GM18517 (cell line): Measurements from ENCODE around the gene GPR26.
"Not testable (repeated sequence)": the region's sequence is repeated elsewhere in the genome, so short reads cannot be mapped to it uniquely, and the experiment has no call there.

Experiments
- ATAC-seq: cut with Tn5 transposase; IDR thresholded peaks from one replicate; pipeline ENCODE4 v1.9.1; 2021; ENCODE audit warnings: mild to moderate bottlenecking, moderate library complexity; ENCODE audit not compliant: unreplicated experiment

Gene GPR26

GRCh38 chr10:123704812-123705211, 38.7 kb downstream of the GPR26 start:
- no peak for ATAC-seq

GRCh38 chr10:123706236-123706635, 40.1 kb downstream of the GPR26 start:
- ATAC-seq = no peak

GRCh38 chr10:123715546-123715945, 49.4 kb downstream of the GPR26 start:
- ATAC-seq = no peak

- ATAC-seq = no peak
These were observed 51.2 kb downstream of the GPR26 start for GRCh38 chr10:123717336-123717735.

GRCh38 chr10:123718544-123719060, 52.4 kb downstream of the GPR26 start:
- ATAC-seq = no peak

GRCh38 chr10:123720536-123720935, 54.4 kb downstream of the GPR26 start:
- no peak for ATAC-seq

GRCh38 chr10:123721441-123722049, 55.4 kb downstream of the GPR26 start:
- no peak for ATAC-seq

GRCh38 chr10:123722351-123722750, 56.2 kb downstream of the GPR26 start:
- ATAC-seq = no peak

GRCh38 chr10:123724747-123725146, 58.6 kb downstream of the GPR26 start:
- no peak for ATAC-seq

GRCh38 chr10:123726381-123726780, 60.2 kb downstream of the GPR26 start:
- no peak for ATAC-seq

GRCh38 chr10:123726836-123727235, 60.7 kb downstream of the GPR26 start:
- ATAC-seq = no peak

GRCh38 chr10:123729523-123729922, 63.4 kb downstream of the GPR26 start:
- ATAC-seq = no peak

- ATAC-seq = not testable (repeated sequence)
These were observed 70.8 kb downstream of the GPR26 start for GRCh38 chr10:123736917-123737316.

GRCh38 chr10:123741146-123741545, 75.0 kb downstream of the GPR26 start:
- no peak for ATAC-seq

- ATAC-seq = no peak
These were observed 75.6 kb downstream of the GPR26 start for GRCh38 chr10:123741711-123742110.

GRCh38 chr10:123742751-123743440, 76.7 kb downstream of the GPR26 start:
- ATAC-seq = no peak

GRCh38 chr10:123743441-123744223, 77.5 kb downstream of the GPR26 start:
- no peak for ATAC-seq

- no peak for ATAC-seq
These were observed 78.0 kb downstream of the GPR26 start for GRCh38 chr10:123744224-123744536.
